RWPE1 (cell line): ENCODE results near the gene CLSTN2.

Experiments
- CTCF ChIA-PET: fragments of 350-600 bp; sonication (Branson Sonifier 250); formaldehyde crosslinking; extraction: SDS; loops from one replicate; lab custom pipeline; 2021; lab: Yijun Ruan, JAX
- POLR2A ChIA-PET: fragments of 400-600 bp; formaldehyde crosslinking; extraction: SDS; loops from one replicate; lab custom pipeline; 2020; ENCODE audit warnings: antibody characterized with exemption; ENCODE audit not compliant: low non-redundant PET; lab: Yijun Ruan, JAX
- DNase-seq: peaks from one replicate; pipeline ENCODE4 v3.0.0; 2012; ENCODE audit warnings: low spot score
- H3K27ac ChIP-seq: fragments of 450-650 bp; 2 replicates; pipeline ENCODE4 v1.5.1; 2017
- CTCF ChIP-seq: fragments of 450-650 bp; conservative IDR thresholded peaks from 2 replicates; pipeline ENCODE4 v1.5.1; 2017; ENCODE audit warnings: low read depth, mild to moderate bottlenecking

CLSTN2 gene

GRCh38 chr3:140439527-140439926, 504.5 kb downstream of the CLSTN2 start:
- H3K27ac ChIP-seq: no peak overlapping the region
- no peak for DNase-seq
- ChIA-PET POLR2A (no interaction called here), CTCF (no interaction called here)
- no peak for TF ChIP-seq CTCF

- no peak overlapping the region for H3K27ac ChIP-seq
- ChIA-PET CTCF (no interaction called here), POLR2A (no interaction called here)
- no peak for TF ChIP-seq CTCF
- DNase-seq: no peak
Measured at GRCh38 chr3:140440446-140440845, 505.5 kb downstream of the CLSTN2 start.

GRCh38 chr3:140441006-140441405, 506.0 kb downstream of the CLSTN2 start:
- DNase-seq: peak; percentile 60
- CTCF ChIA-PET: no interaction called here

GRCh38 chr3:140442621-140443020, 507.6 kb downstream of the CLSTN2 start:
- POLR2A ChIA-PET: no interaction called here
- no peak for TF ChIP-seq CTCF
- CTCF ChIA-PET: interaction anchor here (0.7 kb wide), 1 partner anchor 83 kb away, joined by 3 read pairs; no protein-coding TSS in a partner anchor
- no peak overlapping the region for H3K27ac ChIP-seq
- DNase-seq: no peak

More at GRCh38 chr3:140441006-140441405, 506.0 kb downstream of the CLSTN2 start:
- no peak for TF ChIP-seq CTCF
- POLR2A ChIA-PET: no interaction called here
- H3K27ac ChIP-seq: no peak overlapping the region

- POLR2A ChIA-PET: no interaction called here
- DNase-seq: no peak
- no peak overlapping the region for H3K27ac ChIP-seq
- no peak for TF ChIP-seq CTCF
- CTCF ChIA-PET: interaction anchor here (0.7 kb wide), 2 partner anchors 17 to 84 kb away, joined by 3 read pairs; no protein-coding TSS in a partner anchor
Measured at GRCh38 chr3:140443073-140443472, 508.1 kb downstream of the CLSTN2 start.

- POLR2A ChIA-PET: no interaction called here
- DNase-seq: no peak
- CTCF ChIA-PET: interaction anchor here (0.7 kb wide), 1 partner anchor 17 kb away, joined by 3 read pairs; no protein-coding TSS in a partner anchor
- TF ChIP-seq CTCF: no peak
- no peak overlapping the region for H3K27ac ChIP-seq
Measured at GRCh38 chr3:140443806-140444205, 508.8 kb downstream of the CLSTN2 start.
